K562 (cell line): Measurements from ENCODE around the gene IL1B. TPM values are rescaled to one million over a fixed set of nuclear protein-coding genes. Genes with fewer than 3 reads are reported as not detected.
A peak's percentile ranks its signal among the peaks of the same experiment; 100 is the strongest.

ENCODE experiments used
- ATF3 ChIP-seq, 2 experiments: fragments of 450-650 bp in 1 of 2; sonication (generic) in 1 of 2; formaldehyde crosslinking in 1 of 2; IDR thresholded peaks in 1 of 2; conservative IDR thresholded peaks in 1 of 2; 2 replicates each; pipeline versions ENCODE4 v1.6.1 to v1.8.1; 2016 to 2023; ENCODE audit warnings: mild to moderate bottlenecking in 2 of 2, moderate library complexity in 2 of 2, inconsistent platforms in 1 of 2, missing genetic modification reagents in 1 of 2
- CBX8 ChIP-seq: fragments of 200-600 bp; sonication (generic); IDR thresholded peaks from 2 replicates; pipeline ENCODE4 v1.6.1; 2012; ENCODE audit warnings: borderline replicate concordance, mixed run types, low read depth, mild to moderate bottlenecking, moderate library complexity, mixed read lengths, low read length, control low read depth, inconsistent platforms; ENCODE audit not compliant: poor library complexity, severe bottlenecking; ENCODE audit errors: extremely low read depth
- E2F8 ChIP-seq: fragments of 450-650 bp; IDR thresholded peaks from 2 replicates; pipeline ENCODE4 v1.7.1; 2018; ENCODE audit warnings: mild to moderate bottlenecking, low read depth; ENCODE audit not compliant: partially characterized antibody
- FOXM1 ChIP-seq, 2 experiments: fragments of 450-650 bp in 1 of 2; sonication (generic) in 1 of 2; formaldehyde crosslinking in 1 of 2; IDR thresholded peaks; 2 replicates each; pipeline versions ENCODE4 v1.6.1 to v1.9.0; 2017 to 2022; ENCODE audit warnings: low read depth in 2 of 2, mild to moderate bottlenecking in 2 of 2, missing genetic modification reagents in 1 of 2, moderate library complexity in 1 of 2
- KLF1 ChIP-seq: fragments of 450-650 bp; IDR thresholded peaks from 2 replicates; pipeline ENCODE4 v1.6.1; 2016; ENCODE audit warnings: missing genetic modification characterization, missing compliant biosample characterization
- MEF2A ChIP-seq: IDR thresholded peaks from 2 replicates; pipeline ENCODE4 v1.6.1; 2011; ENCODE audit warnings: low read depth, mild to moderate bottlenecking, low read length, moderate library complexity; ENCODE audit not compliant: control insufficient read depth
- NFE2 ChIP-seq: IDR thresholded peaks from 2 replicates; pipeline ENCODE4 v1.6.1; 2014; ENCODE audit warnings: antibody characterized with exemption, low read depth
- NFIC ChIP-seq: fragments of 450-650 bp; IDR thresholded peaks from 2 replicates; pipeline ENCODE4 v1.6.1; 2017; ENCODE audit warnings: mild to moderate bottlenecking, inconsistent platforms
- PKNOX1 ChIP-seq: fragments of 450-650 bp; IDR thresholded peaks from 2 replicates; pipeline ENCODE4 v1.6.1; 2016
- POLR2AphosphoS2 ChIP-seq: IDR thresholded peaks from 2 replicates; pipeline ENCODE4 v1.6.1; 2012; ENCODE audit warnings: low read length, improper control_type of control experiment
- POLR3G ChIP-seq: IDR thresholded peaks from 2 replicates; pipeline ENCODE4 v1.6.1; 2011; ENCODE audit not compliant: insufficient read length, insufficient replicate concordance; ENCODE audit errors: extremely low read depth
- RHOXF2B ChIP-seq: fragments of 250-450 bp; sonication (Bioruptor Pico); conservative IDR thresholded peaks from 2 replicates; pipeline ENCODE4 v1.5.1; 2021
- RNF2 ChIP-seq: sonication (generic); IDR thresholded peaks from 2 replicates; pipeline ENCODE4 v1.6.1; 2016
- SRSF3 ChIP-seq: fragments of 200-400 bp; formaldehyde crosslinking; IDR thresholded peaks from 2 replicates; pipeline ENCODE4 v1.6.1; 2016; ENCODE audit warnings: mild to moderate bottlenecking, low read length, moderate library complexity; ENCODE audit not compliant: insufficient read depth
- ZEB2 ChIP-seq: fragments of 450-650 bp; IDR thresholded peaks from 2 replicates; pipeline ENCODE4 v1.6.1; 2016
- ZNF197 ChIP-seq: fragments of 200-800 bp; sonication (Bioruptor generic); IDR thresholded peaks from 2 replicates; pipeline ENCODE4 v1.6.1; 2016; ENCODE audit warnings: low read depth, missing genetic modification characterization, missing compliant biosample characterization
- ZNF282 ChIP-seq: sonication (generic); formaldehyde crosslinking; IDR thresholded peaks from 2 replicates; pipeline ENCODE4 v1.8.1; 2023; ENCODE audit warnings: missing genetic modification reagents
- ZNF655 ChIP-seq: fragments of 250-450 bp; sonication (Bioruptor Pico); IDR thresholded peaks from 2 replicates; pipeline ENCODE4 v1.5.0; 2021
- ZNF717 ChIP-seq: fragments of 250-450 bp; sonication (Bioruptor Pico); IDR thresholded peaks from 2 replicates; pipeline ENCODE4 v1.5.0; 2021
- ZNF766 ChIP-seq: fragments of 200-800 bp; sonication (Bioruptor generic); conservative IDR thresholded peaks from 2 replicates; pipeline ENCODE4 v1.6.1; 2016; ENCODE audit warnings: missing genetic modification characterization, missing compliant biosample characterization
- polyA plus RNA-seq, 8 experiments: library from polyadenylated mRNA; depleted of rRNA in 4 of 8; stranded (reverse) in 5 of 8; unstranded in 3 of 8; fragments of >200 nt; fragmentation: Nextera tagmentation in 2 of 8; fragmentation: Illumina TruSeq in 1 of 8; extraction: Ambion mirVana in 2 of 8; extraction: Trizol in 1 of 8; gene quantifications; 2 replicates each; pipeline versions ENCODE4 v1.2.1 to v1.2.3, GENCODE V29; 2011 to 2014; ENCODE audit warnings: inconsistent platforms in 1 of 8, missing spikeins in 1 of 8
- total RNA-seq, 7 experiments: library from RNA; depleted of rRNA in 6 of 7; stranded (reverse); fragments of >200 nt in 6 of 7; fragmentation: Illumina TruSeq in 2 of 7; extraction: Trizol in 2 of 7; gene quantifications; 2 replicates each; pipeline versions ENCODE4 v1.2.1 to v1.2.3, GENCODE V29; 2011 to 2021; ENCODE audit warnings: low replicate concordance in 1 of 7

The IL1B gene
- total and polyA plus RNA-seq, 9 of the 15 experiments (the other 6 are each of a cell fraction or from before 2014, with no cell fraction given), result 0.29 TPM; not detected in 8

- no peak for TF ChIP-seq POLR3G
- no peak for TF ChIP-seq ZEB2
- TF ChIP-seq PKNOX1, result peak; percentile 63
- TF ChIP-seq ZNF197, result no peak
- TF ChIP-seq ATF3 (IDR thresholded peaks at IDR 0.05), result peak; percentile 72
- TF ChIP-seq ATF3 (CRISPR knock-in tag; conservative IDR thresholded peaks at IDR 0.05), result no peak
- no peak for TF ChIP-seq ZNF717 (CRISPR knock-in tag)
- TF ChIP-seq E2F8, result no peak
- TF ChIP-seq RNF2, result 0 out of 2 replicates have a peak, but pooled peaks have one; percentile 40
- TF ChIP-seq ZNF282 (CRISPR knock-in tag), result no peak
- TF ChIP-seq NFIC, result peak; percentile 98
- no peak for TF ChIP-seq SRSF3
- no peak for TF ChIP-seq ZNF655 (CRISPR knock-in tag)
- no peak for TF ChIP-seq RHOXF2B (CRISPR knock-in tag)
- no peak for TF ChIP-seq FOXM1 (IDR thresholded peaks at IDR 0.05; ENCODE audit: low read depth)
- TF ChIP-seq FOXM1 (CRISPR knock-in tag; IDR thresholded peaks at IDR 0.05; ENCODE audit: low read depth), result no peak
- TF ChIP-seq CBX8, result no peak
- TF ChIP-seq POLR2AphosphoS2, result no peak
- peak; percentile 73; the same call in 1 of the 2 replicates for TF ChIP-seq KLF1 (tag)
- TF ChIP-seq NFE2, result peak; percentile 79
- no peak for TF ChIP-seq MEF2A
- TF ChIP-seq ZNF766 (CRISPR knock-in tag), result no peak
Observed at GRCh38 chr2:112869258-112869842, 32.8 kb upstream of the IL1B start (continued).
